Measurements from ENCODE around the gene PARD3.

PARD3 gene

DNA sequence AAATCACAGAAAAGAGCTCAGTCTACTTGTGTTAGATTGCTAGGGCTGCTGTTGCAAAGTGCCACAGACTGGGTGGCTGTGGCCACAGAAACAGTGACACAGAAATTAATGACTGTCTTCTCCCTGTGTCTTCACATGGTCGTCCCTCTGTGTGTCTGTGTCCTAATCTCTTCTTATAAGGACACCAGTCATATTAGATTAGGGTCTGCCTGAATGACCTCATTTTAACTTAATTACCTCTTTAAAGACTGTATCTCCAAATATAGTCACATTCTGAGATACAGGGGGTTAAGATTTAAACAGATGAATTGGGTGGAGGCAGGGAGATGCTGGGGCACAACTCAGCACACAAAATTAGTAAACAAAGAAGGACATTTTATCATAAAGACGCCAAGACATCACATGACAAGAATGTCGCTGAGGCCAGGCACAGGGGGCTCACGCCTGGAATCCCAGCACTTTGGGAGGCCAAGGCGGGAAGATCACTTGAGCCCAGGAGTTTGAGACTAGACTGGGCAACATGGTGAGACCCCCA lies 23.3 kb upstream of the PARD3 start:
- DNase-seq (no peak), ATAC-seq (replicated peaks) (no peak)
- Mint-ChIP-seq H3K36me3 (ENCODE audit: insufficient read depth) (peaks cover under 1% of the 10 kb centered on the region), H3K4me1 (ENCODE audit: low read depth in 2 of 2) (no peaks in the 10 kb centered on the region), H3K4me3 (no peak overlapping the region), H3K9me3 (peaks cover 0 to 6% of the 10 kb centered on the region in 2 donors), H3K27me3 (peaks cover 10 to 17% of the 10 kb centered on the region in 2 donors), H3K27ac (no peak overlapping the region)

DNA sequence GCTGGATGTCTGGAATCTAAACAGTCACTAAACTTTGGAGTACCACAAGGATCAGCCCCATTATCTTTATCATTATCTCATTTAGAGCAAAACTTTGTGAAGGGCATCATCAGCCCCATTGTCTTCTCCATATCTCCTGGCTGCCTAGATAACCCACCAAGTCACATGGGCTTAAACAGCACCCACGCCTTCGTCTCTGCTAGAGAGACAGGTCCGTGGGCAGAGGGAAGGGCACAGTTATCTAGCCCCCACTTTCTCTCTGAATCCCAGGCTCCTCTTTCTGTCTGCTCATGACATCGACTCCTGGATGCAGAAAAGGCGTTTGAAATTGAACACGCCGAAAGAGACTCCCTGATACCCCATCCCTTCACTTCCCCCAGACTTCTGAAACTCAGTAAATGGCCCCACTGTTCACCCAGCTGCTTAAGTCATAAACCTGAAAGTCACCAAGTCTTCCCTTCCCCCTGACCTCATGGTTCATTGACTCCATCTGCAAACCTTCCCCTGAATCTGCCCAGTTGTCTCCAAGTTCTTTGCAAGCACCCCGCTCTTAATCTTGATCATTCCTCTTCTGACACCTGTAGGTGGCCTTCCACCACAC lies 20.9 kb upstream of the PARD3 start:
- Mint-ChIP-seq H3K27me3 (no peaks in the 10 kb centered on the region), H3K27ac (no peak overlapping the region), H3K4me3 (no peak overlapping the region), H3K4me1 (ENCODE audit: low read depth in 2 of 2) (no peaks in the 10 kb centered on the region), H3K9me3 (peaks cover 0 to 6% of the 10 kb centered on the region in 2 donors), H3K36me3 (ENCODE audit: insufficient read depth) (peaks cover 3% of the 10 kb centered on the region)
- ATAC-seq (replicated peaks) (no peak), DNase-seq (no peak)

DNA sequence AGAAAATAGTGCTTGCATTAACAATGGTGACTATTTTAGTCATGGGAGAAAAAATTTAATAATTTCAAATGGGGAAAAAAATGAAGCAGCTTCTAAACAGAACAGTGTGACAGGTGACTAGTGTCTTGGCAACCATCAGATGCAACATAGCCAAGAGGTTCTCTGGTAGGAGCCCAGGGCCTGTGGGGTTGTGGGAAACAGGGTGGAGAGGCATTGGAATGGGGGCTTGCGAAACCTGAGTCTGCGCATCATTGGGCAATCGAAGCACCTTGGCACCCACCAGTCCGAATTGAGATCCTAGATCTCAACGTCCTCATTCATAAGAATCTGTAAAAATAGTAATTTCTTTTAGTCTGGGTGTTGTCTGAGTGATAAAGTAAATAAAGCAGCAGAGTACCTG lies 19.2 kb upstream of the PARD3 start:
- DNase-seq (no peak), ATAC-seq (replicated peaks) (no peak)
- Mint-ChIP-seq H3K4me1 (ENCODE audit: low read depth in 2 of 2) (no peaks in the 10 kb centered on the region), H3K36me3 (ENCODE audit: insufficient read depth) (peaks cover 3% of the 10 kb centered on the region), H3K4me3 (no peak overlapping the region), H3K27me3 (no peaks in the 10 kb centered on the region), H3K27ac (no peak overlapping the region), H3K9me3 (peaks cover 0 to 6% of the 10 kb centered on the region in 2 donors)

DNA sequence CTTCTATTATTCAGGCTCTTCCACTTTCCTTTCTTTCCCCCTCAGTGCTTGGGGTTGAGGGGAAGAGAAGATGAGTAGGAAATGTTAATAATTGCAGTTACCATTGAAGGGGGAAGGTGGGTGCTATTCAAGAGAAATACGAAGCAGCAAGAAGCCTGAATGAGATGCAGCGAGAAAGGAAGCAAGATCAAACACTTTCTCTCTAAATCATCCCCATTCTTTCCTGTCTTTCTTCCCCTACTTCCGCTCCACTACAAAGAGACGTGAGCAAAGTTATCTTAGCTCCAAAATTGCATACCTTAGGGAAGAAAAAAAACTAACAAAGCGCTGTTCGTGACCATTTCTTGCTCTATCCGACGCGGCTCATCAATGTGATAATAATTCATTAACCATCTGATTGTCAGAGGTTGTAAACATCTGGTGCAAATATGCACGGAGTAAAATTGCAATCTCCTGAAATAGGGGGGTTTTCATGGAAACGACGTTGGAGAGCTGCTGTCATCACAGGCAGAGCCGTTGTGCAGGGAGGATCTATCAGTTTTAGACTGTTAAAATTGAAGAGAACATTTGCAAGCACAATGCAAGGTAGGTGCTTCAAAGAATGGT lies 15.2 kb upstream of the PARD3 start:
- Mint-ChIP-seq H3K9me3 (no peaks in the 10 kb centered on the region), H3K27ac (no peak overlapping the region), H3K36me3 (ENCODE audit: insufficient read depth) (peaks cover 3% of the 10 kb centered on the region), H3K4me3 (no peak overlapping the region), H3K4me1 (ENCODE audit: low read depth in 2 of 2) (no peaks in the 10 kb centered on the region), H3K27me3 (peaks cover 4 to 17% of the 10 kb centered on the region in 2 donors)
- ATAC-seq (replicated peaks) (no peak), DNase-seq (no peak)

DNA sequence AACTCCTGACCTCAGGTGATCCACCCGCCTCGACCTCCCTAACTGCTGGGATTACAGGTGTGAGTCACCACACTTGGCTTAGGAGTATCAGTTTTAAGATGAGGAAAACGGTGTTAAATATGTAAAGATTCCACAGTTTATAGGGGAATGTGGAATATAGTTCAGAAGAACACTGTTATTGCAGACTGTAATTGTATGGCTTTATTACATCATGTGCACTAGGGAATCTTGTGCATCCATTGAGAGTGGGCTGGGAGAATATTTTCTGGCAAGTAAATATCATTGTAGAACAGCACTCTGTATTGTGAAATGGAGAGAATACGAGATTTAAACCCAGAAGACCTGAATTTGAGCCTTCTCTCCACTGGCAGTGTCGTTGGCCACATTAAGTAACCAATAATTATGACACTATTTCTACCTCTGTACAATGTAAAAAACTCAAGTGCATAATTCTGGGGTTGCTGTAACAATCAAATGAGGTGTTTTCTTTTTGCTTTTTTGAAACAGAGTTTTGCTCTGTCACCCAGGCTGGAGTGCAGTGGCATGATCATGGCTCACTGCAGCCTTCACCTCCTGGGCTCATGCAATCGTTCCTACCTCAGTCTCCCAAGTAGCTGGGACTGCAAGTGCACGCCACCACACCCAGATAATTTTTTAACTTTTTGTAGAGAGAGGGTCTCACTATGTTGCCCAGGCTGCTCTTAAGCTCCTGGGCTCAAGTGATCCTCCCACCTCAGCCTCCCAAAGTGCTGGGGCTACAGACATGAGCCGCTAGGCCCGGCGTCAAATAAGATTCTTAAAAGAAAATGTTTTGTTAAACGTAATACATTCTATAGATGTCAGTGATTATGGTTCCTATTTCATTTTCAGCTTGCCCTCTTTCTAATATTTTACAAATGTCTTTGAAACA lies 12.0 kb upstream of the PARD3 start:
- Mint-ChIP-seq H3K9me3 (no peaks in the 10 kb centered on the region), H3K27me3 (peaks cover 8 to 33% of the 10 kb centered on the region in 2 donors), H3K36me3 (ENCODE audit: insufficient read depth) (no peaks in the 10 kb centered on the region), H3K4me1 (ENCODE audit: low read depth in 2 of 2) (no peaks in the 10 kb centered on the region), H3K4me3 (no peak overlapping the region), H3K27ac (no peak overlapping the region)
- ATAC-seq (replicated peaks) = no peak
- DNase-seq = no peak

DNA sequence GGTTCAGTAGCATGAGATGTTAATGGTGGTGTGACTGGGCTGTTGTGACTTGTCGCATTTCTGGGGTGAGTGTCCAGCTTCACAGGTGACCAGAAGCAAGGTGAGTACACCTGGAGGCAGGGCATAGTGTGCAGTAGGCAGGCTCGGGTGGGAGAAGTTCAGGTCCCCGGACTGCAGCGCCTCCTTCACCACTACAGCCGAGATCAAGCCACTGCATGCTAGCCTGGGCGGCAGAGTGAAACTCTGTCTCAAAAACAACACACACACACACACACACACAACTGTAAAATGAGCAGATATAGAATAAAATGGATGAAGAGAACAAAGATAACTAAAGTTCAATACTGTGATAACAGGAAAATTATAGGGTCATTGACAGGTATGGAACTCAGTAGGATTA lies 11.1 kb upstream of the PARD3 start:
- H3K36me3 Mint-ChIP-seq (ENCODE audit: insufficient read depth) = no peaks in the 10 kb centered on the region
- peaks cover 8 to 33% of the 10 kb centered on the region in 2 donors for H3K27me3 Mint-ChIP-seq
- ATAC-seq (replicated peaks) (no peak), DNase-seq (no peak)
- H3K27ac Mint-ChIP-seq = no peak overlapping the region
- H3K4me3 Mint-ChIP-seq = no peak overlapping the region
- no peaks in the 10 kb centered on the region for H3K4me1 Mint-ChIP-seq (ENCODE audit: low read depth in 2 of 2)
- no peaks in the 10 kb centered on the region for H3K9me3 Mint-ChIP-seq

DNA sequence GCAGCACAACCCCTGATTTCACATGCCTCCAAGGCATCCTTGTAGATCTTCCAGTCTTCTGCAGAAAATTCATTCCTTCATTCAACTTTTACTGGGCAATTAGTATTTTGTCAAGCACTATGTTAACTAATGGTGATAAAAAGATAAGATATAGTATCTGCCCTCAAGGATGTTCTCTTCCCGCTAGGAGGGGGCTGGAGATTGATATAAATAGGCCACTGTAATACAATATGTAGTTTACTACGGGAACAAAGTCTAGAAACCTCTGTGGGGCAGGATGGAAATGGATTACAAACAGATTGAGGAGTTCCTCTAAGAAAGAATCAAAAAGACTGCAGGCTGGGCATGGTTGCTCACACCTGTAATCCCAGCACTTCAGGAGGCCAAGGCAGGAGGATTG lies 10.3 kb upstream of the PARD3 start:
- no peaks in the 10 kb centered on the region for H3K36me3 Mint-ChIP-seq (ENCODE audit: insufficient read depth)
- H3K27ac Mint-ChIP-seq = no peak overlapping the region
- DNase-seq = no peak
- ATAC-seq (replicated peaks) = no peak
- peaks cover 8 to 33% of the 10 kb centered on the region in 2 donors for H3K27me3 Mint-ChIP-seq
- H3K4me3 Mint-ChIP-seq = no peak overlapping the region
- no peaks in the 10 kb centered on the region for H3K4me1 Mint-ChIP-seq (ENCODE audit: low read depth in 2 of 2)
- H3K9me3 Mint-ChIP-seq = no peaks in the 10 kb centered on the region

DNA sequence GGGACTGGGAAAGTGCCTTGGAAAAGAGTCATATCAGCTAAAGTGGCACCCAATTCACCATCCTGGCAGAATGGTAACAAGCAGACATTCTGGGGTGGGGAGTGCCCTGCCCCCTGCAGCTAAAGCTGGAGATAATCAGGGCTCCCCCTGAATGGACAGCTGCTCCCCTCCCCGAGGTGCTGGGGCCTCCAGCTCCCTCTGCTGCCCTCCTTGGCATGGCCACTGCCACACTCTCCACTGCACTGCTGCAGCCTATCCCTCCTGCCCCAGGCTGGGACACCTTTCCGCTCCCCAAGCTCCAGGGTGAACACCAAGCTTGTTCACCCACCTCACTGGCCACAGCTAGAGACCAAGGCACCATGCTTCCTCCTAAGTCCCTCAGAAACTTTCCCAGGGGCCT lies 9.8 kb upstream of the PARD3 start:
- Mint-ChIP-seq H3K27ac (no peak overlapping the region), H3K9me3 (no peaks in the 10 kb centered on the region), H3K4me1 (ENCODE audit: low read depth in 2 of 2) (no peaks in the 10 kb centered on the region), H3K4me3 (no peak overlapping the region), H3K36me3 (ENCODE audit: insufficient read depth) (no peaks in the 10 kb centered on the region), H3K27me3 (peaks cover 8 to 35% of the 10 kb centered on the region in 2 donors)
- DNase-seq = no peak
- ATAC-seq (replicated peaks) = no peak

DNA sequence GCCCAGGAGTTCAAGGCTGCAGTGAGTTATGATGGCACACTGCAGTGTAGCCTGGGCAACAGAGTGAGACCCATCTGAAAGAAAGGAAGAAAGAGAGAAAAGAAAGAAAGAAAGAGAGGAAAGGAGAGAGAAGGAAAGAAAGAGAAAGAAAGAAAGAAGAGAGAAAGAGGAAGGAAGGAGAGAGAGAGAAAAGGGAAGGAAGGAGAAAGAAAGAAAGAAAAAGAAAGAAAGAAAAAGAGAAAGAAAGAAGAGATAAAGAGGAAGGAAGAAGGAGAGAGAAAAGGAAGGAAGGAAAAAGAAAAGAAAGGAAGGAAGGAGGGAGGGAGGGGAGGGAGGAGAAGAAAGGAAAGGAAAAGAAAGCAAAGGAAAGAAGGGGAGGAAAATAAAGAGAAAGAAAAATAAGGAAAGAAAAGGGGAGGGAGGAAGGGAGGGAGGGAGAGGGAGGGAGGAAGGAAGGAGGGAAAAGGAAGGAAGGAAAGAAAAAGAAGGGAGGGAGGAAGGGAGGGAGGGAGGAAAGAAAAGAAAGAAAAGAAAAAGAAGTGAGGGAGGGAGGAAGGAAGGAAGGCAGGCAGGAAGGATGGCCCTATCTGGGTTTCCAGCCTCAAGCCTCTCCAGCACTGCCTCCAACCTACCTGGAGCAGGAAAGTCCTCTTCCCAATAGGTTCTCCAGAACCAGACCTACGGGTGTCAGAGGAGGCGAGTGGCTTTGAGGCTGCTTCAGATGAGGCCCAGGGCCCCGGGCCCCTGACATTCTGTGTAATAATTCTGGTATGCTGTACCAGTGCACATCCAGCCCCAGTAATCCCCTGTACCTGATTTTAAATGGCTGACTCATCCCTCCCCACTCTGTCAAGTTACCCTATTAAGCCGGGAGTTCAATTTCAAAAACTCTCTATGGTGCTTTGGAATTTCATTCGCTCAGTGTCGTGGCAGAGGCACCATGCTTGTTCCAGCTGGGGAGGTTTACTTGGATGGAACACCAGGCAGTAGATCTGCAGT lies 6.8 kb upstream of the PARD3 start:
- H3K36me3 Mint-ChIP-seq (ENCODE audit: insufficient read depth) = no peaks in the 10 kb centered on the region
- no peak overlapping the region for H3K4me3 Mint-ChIP-seq
- ATAC-seq (replicated peaks) (no peak), DNase-seq (no peak)
- no peaks in the 10 kb centered on the region for H3K4me1 Mint-ChIP-seq (ENCODE audit: low read depth in 2 of 2)
- no peaks in the 10 kb centered on the region for H3K9me3 Mint-ChIP-seq
- peaks cover 16 to 58% of the 10 kb centered on the region in 2 donors for H3K27me3 Mint-ChIP-seq
- H3K27ac Mint-ChIP-seq = no peak overlapping the region

DNA sequence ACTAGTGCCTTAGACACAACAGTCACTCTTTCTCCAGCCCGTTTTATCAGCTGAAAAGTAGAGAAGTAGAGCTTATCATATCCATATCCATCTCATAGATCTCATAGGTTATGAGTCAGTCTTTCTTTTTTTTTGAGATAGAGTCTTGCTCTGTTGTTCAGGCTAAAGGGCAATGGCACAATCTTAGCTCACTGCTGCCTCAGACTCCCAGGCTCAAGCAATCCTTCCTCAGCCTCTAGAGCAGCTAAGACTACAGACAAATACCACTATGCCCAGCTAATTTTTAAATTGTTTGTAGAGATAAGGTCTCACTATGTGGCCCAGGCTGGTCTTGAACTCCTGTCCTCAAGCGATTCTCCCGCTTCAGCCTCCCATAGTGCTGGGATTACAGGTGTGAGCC lies 2.5 kb upstream of the PARD3 start:
- Mint-ChIP-seq H3K27me3 (peaks cover 31 to 53% of the 10 kb centered on the region in 2 donors), H3K9me3 (no peaks in the 10 kb centered on the region), H3K4me1 (ENCODE audit: low read depth in 2 of 2) (peaks cover 4 to 7% of the 10 kb centered on the region in 2 donors), H3K36me3 (ENCODE audit: insufficient read depth) (no peaks in the 10 kb centered on the region), H3K4me3 (no peak overlapping the region), H3K27ac (no peak overlapping the region)
- DNase-seq = no peak
- no peak for ATAC-seq (replicated peaks)

DNA sequence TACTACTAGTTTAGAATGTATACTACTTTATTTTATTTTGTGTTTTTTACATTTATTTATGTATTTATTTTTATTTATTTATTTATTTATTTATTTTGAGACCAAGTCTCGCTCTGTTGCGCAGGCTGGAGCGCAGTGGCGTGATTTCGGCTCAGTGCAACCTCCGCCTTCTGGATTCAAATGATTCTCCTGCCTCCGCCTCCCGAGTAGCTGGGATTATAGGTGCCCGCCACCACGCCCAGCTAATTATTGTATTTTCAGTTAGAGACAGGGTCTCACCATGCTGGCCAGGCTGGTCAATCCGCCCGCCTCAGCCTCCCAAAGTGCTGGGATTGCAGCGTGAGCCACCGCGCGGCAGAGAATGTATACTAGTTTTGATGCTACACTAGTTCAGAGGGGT lies 2.0 kb upstream of the PARD3 start:
- Mint-ChIP-seq H3K9me3 (no peaks in the 10 kb centered on the region), H3K4me1 (ENCODE audit: low read depth in 2 of 2) (peaks cover 4 to 7% of the 10 kb centered on the region in 2 donors), H3K27me3 (peaks cover 37 to 58% of the 10 kb centered on the region in 2 donors), H3K36me3 (ENCODE audit: insufficient read depth) (no peaks in the 10 kb centered on the region), H3K27ac (no peak overlapping the region), H3K4me3 (no peak overlapping the region)
- no peak for ATAC-seq (replicated peaks)
- DNase-seq = no peak

DNA sequence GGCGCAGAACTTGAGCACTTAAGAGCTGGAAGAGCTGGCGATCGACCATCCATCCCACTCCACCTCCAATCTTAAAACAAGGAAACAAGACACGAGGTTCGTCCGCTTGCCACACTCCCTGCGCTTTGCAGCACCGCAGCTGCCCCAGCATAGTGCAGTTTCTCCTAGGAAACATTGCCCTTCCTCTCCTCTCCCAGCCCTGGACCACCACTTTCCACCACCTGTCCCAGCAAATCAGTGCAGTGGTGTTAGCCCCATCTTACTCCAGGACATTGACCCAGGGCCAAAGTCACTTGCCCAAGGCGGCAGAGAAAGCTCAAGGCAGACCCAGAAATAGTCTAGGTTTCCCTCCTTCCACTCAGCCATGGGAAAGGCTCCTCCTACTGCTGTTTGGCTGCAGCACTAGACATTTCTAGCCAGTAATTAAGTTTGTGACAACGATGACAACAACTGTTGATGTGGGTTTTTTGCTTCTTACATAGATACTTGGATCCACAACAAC lies 1.5 kb upstream of the PARD3 start:
- H3K27ac Mint-ChIP-seq = no peak overlapping the region

More for the DNA sequence above, 1.5 kb upstream of the PARD3 start:
- no peaks in the 10 kb centered on the region for H3K36me3 Mint-ChIP-seq (ENCODE audit: insufficient read depth)
- H3K9me3 Mint-ChIP-seq = no peaks in the 10 kb centered on the region
- DNase-seq (no peak), ATAC-seq (replicated peaks) (no peak)
- peaks cover 4 to 7% of the 10 kb centered on the region in 2 donors for H3K4me1 Mint-ChIP-seq (ENCODE audit: low read depth in 2 of 2)
- peak overlapping the region; percentile 27 to 36 for H3K4me3 Mint-ChIP-seq
- H3K27me3 Mint-ChIP-seq = peaks cover 42 to 63% of the 10 kb centered on the region in 2 donors

All from effector memory CD8-positive, alpha-beta T cell (primary cell).